ENCODE measurements around the gene CASP3. TPM values are rescaled to one million over a fixed set of nuclear protein-coding genes. Genes with fewer than 3 reads are reported as not detected.
"Not testable (repeated sequence)": the region's sequence is repeated elsewhere in the genome, so short reads cannot be mapped to it uniquely, and the experiment has no call there.

CASP3 gene
- total and polyA plus RNA-seq, 2 donors = 15.1 to 42.8 TPM

DNA sequence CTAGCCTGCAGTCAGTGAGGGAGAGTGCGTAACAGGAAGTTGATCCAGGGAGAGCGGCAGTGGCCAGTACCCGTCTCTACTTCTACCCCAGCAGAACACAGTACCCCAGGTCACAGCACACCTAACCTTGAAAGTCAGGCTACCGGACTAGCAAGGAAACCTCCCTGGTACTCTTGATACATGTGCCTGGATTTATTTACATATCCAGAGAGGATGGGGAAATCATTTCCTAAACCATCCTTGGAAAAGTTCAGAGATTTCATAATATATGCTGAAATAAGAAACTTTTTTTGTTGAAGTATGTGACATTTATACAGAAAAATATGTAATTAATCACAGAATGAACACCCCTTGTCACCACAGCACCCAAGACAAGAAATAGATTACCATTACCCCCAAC is 24.8 kb upstream of the CASP3 start:
- DNase-seq (ENCODE audit: extremely low spot score) = no peak
- Histone ChIP-seq H3K27ac (ENCODE audit: low read depth) (no peak overlapping the region), H3K36me3 (ENCODE audit: insufficient read depth) (peaks cover 2% of the 10 kb centered on the region), H3K4me3 (ENCODE audit: low read depth, low read length) (no peak overlapping the region), H3K4me1 (ENCODE audit: insufficient read depth) (no peaks in the 10 kb centered on the region)
- WGBS = 96% methylated on average over 4 of the region's 4 CpGs

GRCh38 chr4:184672741-184673140 is 23.5 kb upstream of the CASP3 start:
- 97% methylated on average over 6 of the region's 6 CpGs for WGBS
- Histone ChIP-seq H3K4me3 (ENCODE audit: low read depth, low read length) (no peak overlapping the region), H3K36me3 (ENCODE audit: insufficient read depth) (peaks cover 2% of the 10 kb centered on the region), H3K27ac (ENCODE audit: low read depth) (no peak overlapping the region), H3K4me1 (ENCODE audit: insufficient read depth) (no peaks in the 10 kb centered on the region)
- no peak for DNase-seq (ENCODE audit: extremely low spot score)

GRCh38 chr4:184671101-184671500 is 21.9 kb upstream of the CASP3 start:
- Histone ChIP-seq H3K4me1 (ENCODE audit: insufficient read depth) (no peaks in the 10 kb centered on the region), H3K36me3 (ENCODE audit: insufficient read depth) (peaks cover 2% of the 10 kb centered on the region), H3K4me3 (ENCODE audit: low read depth, low read length) (no peak overlapping the region), H3K27ac (ENCODE audit: low read depth) (no peak overlapping the region)
- no peak for DNase-seq (ENCODE audit: extremely low spot score)
- 87% methylated on average over 9 of the region's 9 CpGs for WGBS

DNA sequence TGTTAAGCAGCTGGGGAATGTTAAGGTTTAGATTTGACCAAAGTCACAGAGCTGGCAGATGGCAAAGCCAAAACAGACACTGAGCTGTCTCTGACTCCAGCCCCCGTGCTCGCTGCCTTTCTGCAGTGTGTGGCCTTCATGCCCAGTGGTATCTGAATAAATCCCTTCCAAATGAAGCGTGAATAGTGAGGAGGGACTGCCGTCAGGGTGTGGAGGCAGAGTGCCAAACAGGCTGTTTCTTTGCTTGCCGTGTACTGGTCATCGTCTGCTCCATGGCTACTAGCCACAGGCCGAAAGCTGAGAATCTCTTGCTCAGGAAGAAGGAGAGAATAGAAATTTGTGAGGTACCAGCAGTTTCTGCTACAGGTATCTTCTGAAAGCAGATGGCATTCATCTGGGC is 20.0 kb upstream of the CASP3 start:
- H3K4me1 ChIP-seq (ENCODE audit: insufficient read depth) = no peaks in the 10 kb centered on the region
- no peak for DNase-seq (ENCODE audit: extremely low spot score)
- WGBS = 83% methylated on average over 7 of the region's 7 CpGs
- no peak overlapping the region for H3K4me3 ChIP-seq (ENCODE audit: low read depth, low read length)
- H3K36me3 ChIP-seq (ENCODE audit: insufficient read depth) = peaks cover under 1% of the 10 kb centered on the region
- no peak overlapping the region for H3K27ac ChIP-seq (ENCODE audit: low read depth)

- Histone ChIP-seq H3K27ac (ENCODE audit: low read depth) (no peak overlapping the region), H3K4me3 (ENCODE audit: low read depth, low read length) (no peak overlapping the region), H3K4me1 (ENCODE audit: insufficient read depth) (no peaks in the 10 kb centered on the region), H3K36me3 (ENCODE audit: insufficient read depth) (no peaks in the 10 kb centered on the region)
- DNase-seq (ENCODE audit: extremely low spot score) = no peak
- 78% methylated on average over 9 of the region's 9 CpGs for WGBS
These were observed 19.4 kb upstream of the CASP3 start for GRCh38 chr4:184668511-184669114.

- no peak overlapping the region for H3K27ac ChIP-seq (ENCODE audit: low read depth)
- no peaks in the 10 kb centered on the region for H3K36me3 ChIP-seq (ENCODE audit: insufficient read depth)
- 88% methylated on average over 9 of the region's 9 CpGs for WGBS
- no peak overlapping the region for H3K4me3 ChIP-seq (ENCODE audit: low read depth, low read length)
- no peaks in the 10 kb centered on the region for H3K4me1 ChIP-seq (ENCODE audit: insufficient read depth)
- DNase-seq (ENCODE audit: extremely low spot score) = no peak
These were observed 18.8 kb upstream of the CASP3 start for GRCh38 chr4:184668096-184668495.

GRCh38 chr4:184666670-184667069 is 17.4 kb upstream of the CASP3 start:
- WGBS = 79% methylated on average over 6 of the region's 6 CpGs
- H3K36me3 ChIP-seq (ENCODE audit: insufficient read depth) = no peaks in the 10 kb centered on the region
- DNase-seq (ENCODE audit: extremely low spot score) = no peak

DNA sequence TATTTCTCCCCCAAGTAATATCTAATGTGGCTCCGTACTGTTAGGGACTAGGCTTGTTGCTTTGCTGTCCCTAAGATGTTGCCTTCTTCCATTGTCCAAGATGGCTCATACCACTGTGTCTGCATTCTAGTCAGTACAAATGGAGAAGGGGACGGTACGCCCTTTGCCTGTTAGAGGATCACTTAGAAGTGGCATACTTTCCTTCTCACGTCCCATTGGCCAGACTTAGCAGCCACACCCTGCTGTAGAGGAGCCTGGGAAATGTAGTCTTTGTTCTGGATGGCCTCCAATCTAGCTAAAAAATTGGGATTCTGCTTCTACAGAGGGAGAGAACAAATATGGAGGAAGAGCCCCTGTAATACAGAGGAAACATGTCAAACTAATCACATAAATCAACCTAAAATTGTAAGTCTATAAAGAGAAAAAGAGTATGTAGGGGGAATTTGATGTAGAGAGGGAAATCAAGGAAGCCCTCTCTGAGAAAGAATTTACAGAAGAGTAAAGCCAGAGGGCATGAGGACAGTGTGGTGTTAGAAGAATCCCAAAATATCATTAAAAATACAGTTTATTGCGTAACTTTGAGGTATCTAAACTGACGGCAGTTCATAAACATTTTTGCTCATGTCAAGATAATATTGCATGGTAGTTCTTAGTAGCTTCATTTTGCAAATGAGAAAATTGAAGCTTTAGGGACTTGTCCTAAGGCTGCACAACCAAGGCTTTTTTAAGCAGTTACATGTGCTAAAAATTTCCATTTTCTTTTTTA is 15.4 kb upstream of the CASP3 start:
- 68% methylated on average over 6 of the region's 6 CpGs for WGBS
- no peak for DNase-seq (ENCODE audit: extremely low spot score)
- no peaks in the 10 kb centered on the region for H3K36me3 ChIP-seq (ENCODE audit: insufficient read depth)
- H3K27ac ChIP-seq (ENCODE audit: low read depth) = no peak overlapping the region
- H3K4me1 ChIP-seq (ENCODE audit: insufficient read depth) = no peaks in the 10 kb centered on the region
- no peak overlapping the region for H3K4me3 ChIP-seq (ENCODE audit: low read depth, low read length)

More at GRCh38 chr4:184666670-184667069, 17.4 kb upstream of the CASP3 start:
- Histone ChIP-seq H3K4me3 (ENCODE audit: low read depth, low read length) (no peak overlapping the region), H3K4me1 (ENCODE audit: insufficient read depth) (no peaks in the 10 kb centered on the region), H3K27ac (ENCODE audit: low read depth) (no peak overlapping the region)

- Histone ChIP-seq H3K4me3 (ENCODE audit: low read depth, low read length) (no peak overlapping the region), H3K36me3 (ENCODE audit: insufficient read depth) (no peaks in the 10 kb centered on the region), H3K4me1 (ENCODE audit: insufficient read depth) (no peaks in the 10 kb centered on the region), H3K27ac (ENCODE audit: low read depth) (no peak overlapping the region)
- no peak for DNase-seq (ENCODE audit: extremely low spot score)
- WGBS = 81% methylated on average over 1 of the region's 1 CpG
These were observed 13.0 kb upstream of the CASP3 start for GRCh38 chr4:184662236-184662635.

DNA sequence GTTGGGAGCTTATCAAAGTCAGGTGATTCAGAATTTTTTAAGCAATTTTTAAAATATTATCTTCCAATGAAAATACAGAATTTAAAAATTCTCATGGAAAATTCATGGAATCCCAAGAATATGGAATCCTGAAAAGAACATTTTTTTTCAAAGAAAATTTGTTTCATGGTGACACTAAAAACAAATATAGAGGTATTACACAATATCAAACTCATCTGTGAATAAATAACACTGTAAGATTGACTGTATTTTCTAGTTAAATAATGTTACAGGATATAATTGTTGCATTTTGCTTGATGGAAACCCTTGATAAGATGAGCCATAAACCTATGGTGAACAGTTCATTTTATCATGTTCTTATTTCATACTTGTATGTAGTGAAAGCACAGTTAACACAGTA is 11.7 kb upstream of the CASP3 start:
- Histone ChIP-seq H3K36me3 (ENCODE audit: insufficient read depth) (no peaks in the 10 kb centered on the region), H3K27ac (ENCODE audit: low read depth) (no peak overlapping the region), H3K4me1 (ENCODE audit: insufficient read depth) (no peaks in the 10 kb centered on the region), H3K4me3 (ENCODE audit: low read depth, low read length) (no peak overlapping the region)
- DNase-seq (ENCODE audit: extremely low spot score) = no peak

- WGBS = 97% methylated on average over 9 of the region's 9 CpGs
- H3K4me3 ChIP-seq (ENCODE audit: low read depth, low read length); H3K27ac ChIP-seq (ENCODE audit: low read depth); H3K36me3 ChIP-seq (ENCODE audit: insufficient read depth); DNase-seq (ENCODE audit: extremely low spot score); H3K4me1 ChIP-seq (ENCODE audit: insufficient read depth): not testable (repeated sequence)
These were observed 8.6 kb upstream of the CASP3 start for GRCh38 chr4:184657820-184658219.

- Histone ChIP-seq H3K36me3 (ENCODE audit: insufficient read depth) (peaks cover 2% of the 10 kb centered on the region), H3K4me1 (ENCODE audit: insufficient read depth) (no peaks in the 10 kb centered on the region), H3K27ac (ENCODE audit: low read depth) (no peak overlapping the region), H3K4me3 (ENCODE audit: low read depth, low read length) (no peak overlapping the region)
- 90% methylated on average over 3 of the region's 3 CpGs for WGBS
- DNase-seq (ENCODE audit: extremely low spot score) = no peak
These were observed 7.9 kb upstream of the CASP3 start for GRCh38 chr4:184657144-184657543.

GRCh38 chr4:184655889-184656869 is 6.9 kb upstream of the CASP3 start:
- no peak for DNase-seq (ENCODE audit: extremely low spot score)
- Histone ChIP-seq H3K36me3 (ENCODE audit: insufficient read depth) (peaks cover 2% of the 10 kb centered on the region), H3K4me1 (ENCODE audit: insufficient read depth) (no peaks in the 10 kb centered on the region), H3K4me3 (ENCODE audit: low read depth, low read length) (no peak overlapping the region), H3K27ac (ENCODE audit: low read depth) (no peak overlapping the region)
- WGBS = 90% methylated on average over 8 of the region's 8 CpGs

All from urinary bladder (tissue), 4 donors.